Measurements from ENCODE around the gene RAMP3.

- TF ChIP-seq, protein P1, sequence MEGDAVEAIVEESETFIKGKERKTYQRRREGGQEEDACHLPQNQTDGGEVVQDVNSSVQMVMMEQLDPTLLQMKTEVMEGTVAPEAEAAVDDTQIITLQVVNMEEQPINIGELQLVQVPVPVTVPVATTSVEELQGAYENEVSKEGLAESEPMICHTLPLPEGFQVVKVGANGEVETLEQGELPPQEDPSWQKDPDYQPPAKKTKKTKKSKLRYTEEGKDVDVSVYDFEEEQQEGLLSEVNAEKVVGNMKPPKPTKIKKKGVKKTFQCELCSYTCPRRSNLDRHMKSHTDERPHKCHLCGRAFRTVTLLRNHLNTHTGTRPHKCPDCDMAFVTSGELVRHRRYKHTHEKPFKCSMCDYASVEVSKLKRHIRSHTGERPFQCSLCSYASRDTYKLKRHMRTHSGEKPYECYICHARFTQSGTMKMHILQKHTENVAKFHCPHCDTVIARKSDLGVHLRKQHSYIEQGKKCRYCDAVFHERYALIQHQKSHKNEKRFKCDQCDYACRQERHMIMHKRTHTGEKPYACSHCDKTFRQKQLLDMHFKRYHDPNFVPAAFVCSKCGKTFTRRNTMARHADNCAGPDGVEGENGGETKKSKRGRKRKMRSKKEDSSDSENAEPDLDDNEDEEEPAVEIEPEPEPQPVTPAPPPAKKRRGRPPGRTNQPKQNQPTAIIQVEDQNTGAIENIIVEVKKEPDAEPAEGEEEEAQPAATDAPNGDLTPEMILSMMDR (IDR thresholded peaks at IDR 0.05; ENCODE audit: insufficient read depth, low read depth, low read length), result no peak
- TF ChIP-seq EZH2 (IDR thresholded peaks at IDR 0.05; ENCODE audit: insufficient read depth, low read length), result no peak
Measured at GRCh38 chr7:45233249-45233775, 75.7 kb downstream of the RAMP3 start.

Data from astrocyte (in vitro differentiated cells and primary cell).